ENCODE results near the gene CEACAM6.
"Not testable (repeated sequence)": the region's sequence is repeated elsewhere in the genome, so short reads cannot be mapped to it uniquely, and the experiment has no call there.

Gene CEACAM6

GRCh38 chr19:41726493-41726892 lies 28.8 kb upstream of the CEACAM6 start:
- no peak for FAIRE-seq
- no peak for TF ChIP-seq POLR2AphosphoS5 (IDR thresholded peaks at IDR 0.05; ENCODE audit: low read depth, low read length)
- TF ChIP-seq TAF1 (IDR thresholded peaks at IDR 0.05; ENCODE audit: borderline replicate concordance, low read depth, low read length): no peak
- no peak for TF ChIP-seq POLR2A (IDR thresholded peaks at IDR 0.05; ENCODE audit: low read depth, low read length)
- DNase-seq (ENCODE audit: insufficient read length): no peak

GRCh38 chr19:41734156-41734555 lies 21.2 kb upstream of the CEACAM6 start:
- FAIRE-seq (no peak), DNase-seq (ENCODE audit: insufficient read length) (no peak)
- no peak for TF ChIP-seq TAF1 (IDR thresholded peaks at IDR 0.05; ENCODE audit: borderline replicate concordance, low read depth, low read length)

- no peak for FAIRE-seq
- no peak for TF ChIP-seq POLR2AphosphoS5 (IDR thresholded peaks at IDR 0.05; ENCODE audit: low read depth, low read length)
- TF ChIP-seq POLR2A (IDR thresholded peaks at IDR 0.05; ENCODE audit: low read depth, low read length): no peak
- TF ChIP-seq TAF1 (IDR thresholded peaks at IDR 0.05; ENCODE audit: borderline replicate concordance, low read depth, low read length): no peak
- DNase-seq (ENCODE audit: insufficient read length): no peak
Measured at GRCh38 chr19:41734585-41734984, 20.7 kb upstream of the CEACAM6 start.

- no peak for TF ChIP-seq POLR2AphosphoS5 (IDR thresholded peaks at IDR 0.05; ENCODE audit: low read depth, low read length)
- no peak for TF ChIP-seq POLR2A (IDR thresholded peaks at IDR 0.05; ENCODE audit: low read depth, low read length)
- no peak for TF ChIP-seq TAF1 (IDR thresholded peaks at IDR 0.05; ENCODE audit: borderline replicate concordance, low read depth, low read length)
- FAIRE-seq: no peak
- no peak for DNase-seq (ENCODE audit: insufficient read length)
Measured at GRCh38 chr19:41735071-41735600, 20.2 kb upstream of the CEACAM6 start.

- FAIRE-seq (no peak), DNase-seq (ENCODE audit: insufficient read length) (no peak)
- no peak for TF ChIP-seq POLR2A (IDR thresholded peaks at IDR 0.05; ENCODE audit: low read depth, low read length)
- TF ChIP-seq TAF1 (IDR thresholded peaks at IDR 0.05; ENCODE audit: borderline replicate concordance, low read depth, low read length): no peak
- no peak for TF ChIP-seq POLR2AphosphoS5 (IDR thresholded peaks at IDR 0.05; ENCODE audit: low read depth, low read length)
Measured at GRCh38 chr19:41739361-41739760, 16.0 kb upstream of the CEACAM6 start.

- FAIRE-seq: no peak
- DNase-seq (ENCODE audit: insufficient read length): no peak
- no peak for TF ChIP-seq TAF1 (IDR thresholded peaks at IDR 0.05; ENCODE audit: borderline replicate concordance, low read depth, low read length)
- no peak for TF ChIP-seq POLR2AphosphoS5 (IDR thresholded peaks at IDR 0.05; ENCODE audit: low read depth, low read length)
- TF ChIP-seq POLR2A (IDR thresholded peaks at IDR 0.05; ENCODE audit: low read depth, low read length): no peak
Measured at GRCh38 chr19:41740415-41741243, 14.7 kb upstream of the CEACAM6 start.

GRCh38 chr19:41741244-41741554 lies 14.1 kb upstream of the CEACAM6 start:
- DNase-seq (ENCODE audit: insufficient read length): no peak
- TF ChIP-seq POLR2A (IDR thresholded peaks at IDR 0.05; ENCODE audit: low read depth, low read length): no peak
- TF ChIP-seq TAF1 (IDR thresholded peaks at IDR 0.05; ENCODE audit: borderline replicate concordance, low read depth, low read length): no peak
- TF ChIP-seq POLR2AphosphoS5 (IDR thresholded peaks at IDR 0.05; ENCODE audit: low read depth, low read length): no peak
- FAIRE-seq: no peak

GRCh38 chr19:41744850-41745249 lies 10.5 kb upstream of the CEACAM6 start:
- FAIRE-seq (no peak), DNase-seq (ENCODE audit: insufficient read length) (no peak)
- TF ChIP-seq POLR2A (IDR thresholded peaks at IDR 0.05; ENCODE audit: low read depth, low read length): no peak
- no peak for TF ChIP-seq TAF1 (IDR thresholded peaks at IDR 0.05; ENCODE audit: borderline replicate concordance, low read depth, low read length)
- TF ChIP-seq POLR2AphosphoS5 (IDR thresholded peaks at IDR 0.05; ENCODE audit: low read depth, low read length): no peak

GRCh38 chr19:41745756-41746155 lies 9.6 kb upstream of the CEACAM6 start:
- TF ChIP-seq TAF1 (IDR thresholded peaks at IDR 0.05; ENCODE audit: borderline replicate concordance, low read depth, low read length) (no peak), POLR2AphosphoS5 (IDR thresholded peaks at IDR 0.05; ENCODE audit: low read depth, low read length) (no peak), POLR2A (IDR thresholded peaks at IDR 0.05; ENCODE audit: low read depth, low read length) (no peak)
- DNase-seq (ENCODE audit: insufficient read length): no peak
- peak; percentile 17 for FAIRE-seq

GRCh38 chr19:41746593-41747227 lies 8.6 kb upstream of the CEACAM6 start:
- no peak for DNase-seq (ENCODE audit: insufficient read length)
- no peak for TF ChIP-seq POLR2AphosphoS5 (IDR thresholded peaks at IDR 0.05; ENCODE audit: low read depth, low read length)
- TF ChIP-seq POLR2A (IDR thresholded peaks at IDR 0.05; ENCODE audit: low read depth, low read length): no peak
- no peak for TF ChIP-seq TAF1 (IDR thresholded peaks at IDR 0.05; ENCODE audit: borderline replicate concordance, low read depth, low read length)
- no peak for FAIRE-seq

GRCh38 chr19:41748012-41748411 lies 7.3 kb upstream of the CEACAM6 start:
- FAIRE-seq (no peak), DNase-seq (ENCODE audit: insufficient read length) (no peak)
- TF ChIP-seq TAF1 (IDR thresholded peaks at IDR 0.05; ENCODE audit: borderline replicate concordance, low read depth, low read length): no peak
- TF ChIP-seq POLR2A (IDR thresholded peaks at IDR 0.05; ENCODE audit: low read depth, low read length): no peak
- TF ChIP-seq POLR2AphosphoS5 (IDR thresholded peaks at IDR 0.05; ENCODE audit: low read depth, low read length): no peak

- DNase-seq (ENCODE audit: insufficient read length); FAIRE-seq: not testable (repeated sequence)
Measured at GRCh38 chr19:41750248-41751134, 4.8 kb upstream of the CEACAM6 start.

Data from GM12892 (cell line).